Ureter (tissue), 1 donor: ENCODE measurements around the gene LAMA4. TPM values are rescaled to one million over a fixed set of nuclear protein-coding genes. Genes with fewer than 3 reads are reported as not detected.

Source experiments
- DNase-seq: peaks from one replicate; pipeline ENCODE4 v3.0.0-alpha.2; 2020; ENCODE audit warnings: low spot score
- total RNA-seq: library from RNA; stranded (reverse); gene quantifications from one replicate; pipeline ENCODE4 v1.2.4, GENCODE V29; 2023
- donor health status: DM: yes; HTN: yes; CAD: no.

LAMA4 gene
- total RNA-seq, 1 donor from 2014 or later: 54.7 TPM

DNA sequence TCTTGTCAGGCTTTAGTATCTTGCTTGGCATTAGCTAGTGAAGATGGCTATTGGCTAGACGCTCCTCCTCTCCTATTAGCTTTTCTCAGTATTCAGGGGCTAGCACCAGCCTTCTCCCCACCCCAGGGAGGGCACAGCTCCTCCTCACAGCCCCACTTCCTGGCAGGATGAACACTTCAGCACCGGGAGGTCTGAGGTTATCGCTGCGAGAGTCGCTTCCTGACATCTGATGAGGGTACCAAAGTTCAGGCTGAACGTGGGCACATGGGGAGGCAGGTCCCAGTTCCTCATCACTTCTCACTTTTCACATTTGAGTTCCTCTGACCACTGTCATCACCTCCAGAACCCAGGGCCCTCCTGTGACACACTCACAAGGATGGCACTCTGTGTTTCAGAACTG, 66.6 kb downstream of the LAMA4 start:
- DNase-seq: no peak

DNA sequence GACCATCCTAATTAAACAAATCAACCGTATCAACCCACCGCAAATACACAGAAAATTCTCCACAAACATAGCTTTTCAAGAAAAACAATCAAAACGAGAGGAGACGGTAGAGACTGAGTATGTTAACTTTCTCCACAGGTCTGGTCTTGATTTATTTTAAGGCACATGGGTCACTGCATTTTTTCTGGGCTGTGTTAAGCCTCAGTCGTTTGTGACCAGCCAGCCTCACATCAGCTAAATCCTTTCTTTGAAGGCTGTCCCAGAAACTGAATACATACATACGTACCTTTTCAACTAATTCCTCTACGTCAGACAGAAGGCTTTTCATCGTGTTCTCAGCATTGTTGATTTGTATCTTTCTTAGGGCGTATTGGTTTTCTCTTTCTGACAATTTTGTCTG, 69.4 kb downstream of the LAMA4 start:
- DNase-seq: no peak

DNA sequence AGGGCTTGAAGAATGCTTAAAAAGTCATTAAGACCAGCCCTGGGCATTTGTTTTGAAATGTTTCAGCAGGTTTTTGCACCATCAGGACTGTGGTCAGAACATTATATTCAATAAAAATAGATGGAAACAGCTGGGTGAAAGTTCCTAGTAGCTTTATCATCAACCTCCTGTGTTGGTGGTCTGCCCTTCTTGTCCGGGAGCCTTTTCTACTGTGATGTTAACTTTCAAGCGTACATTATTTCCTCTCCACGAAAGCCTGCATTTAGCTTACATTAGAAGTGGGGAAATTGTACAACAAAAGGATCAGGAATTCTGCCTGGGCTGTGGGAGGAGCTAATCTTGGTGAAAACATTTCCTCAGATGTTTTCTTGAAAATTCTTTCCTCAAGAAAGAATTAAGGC, 71.1 kb downstream of the LAMA4 start:
- DNase-seq: no peak

DNA sequence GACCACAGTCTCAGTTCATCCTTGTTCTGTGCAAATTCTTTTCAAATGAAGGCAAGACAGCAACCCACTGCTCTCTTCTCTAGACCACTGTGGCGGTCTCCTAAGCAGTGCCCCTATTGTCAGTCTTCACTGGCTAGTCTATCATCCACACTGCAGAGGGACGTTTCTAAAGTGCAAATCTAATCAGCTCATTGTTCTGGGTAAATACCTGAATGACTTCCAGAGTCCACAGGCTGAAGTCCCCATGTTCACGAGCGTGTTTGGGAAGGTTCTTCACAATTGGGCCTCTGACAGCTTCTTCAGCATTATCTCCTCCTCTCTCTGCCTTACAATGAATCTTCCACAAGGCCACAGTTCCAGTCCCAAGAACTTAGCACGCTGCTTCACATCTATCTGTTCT, 73.2 kb downstream of the LAMA4 start:
- DNase-seq: no peak

DNA sequence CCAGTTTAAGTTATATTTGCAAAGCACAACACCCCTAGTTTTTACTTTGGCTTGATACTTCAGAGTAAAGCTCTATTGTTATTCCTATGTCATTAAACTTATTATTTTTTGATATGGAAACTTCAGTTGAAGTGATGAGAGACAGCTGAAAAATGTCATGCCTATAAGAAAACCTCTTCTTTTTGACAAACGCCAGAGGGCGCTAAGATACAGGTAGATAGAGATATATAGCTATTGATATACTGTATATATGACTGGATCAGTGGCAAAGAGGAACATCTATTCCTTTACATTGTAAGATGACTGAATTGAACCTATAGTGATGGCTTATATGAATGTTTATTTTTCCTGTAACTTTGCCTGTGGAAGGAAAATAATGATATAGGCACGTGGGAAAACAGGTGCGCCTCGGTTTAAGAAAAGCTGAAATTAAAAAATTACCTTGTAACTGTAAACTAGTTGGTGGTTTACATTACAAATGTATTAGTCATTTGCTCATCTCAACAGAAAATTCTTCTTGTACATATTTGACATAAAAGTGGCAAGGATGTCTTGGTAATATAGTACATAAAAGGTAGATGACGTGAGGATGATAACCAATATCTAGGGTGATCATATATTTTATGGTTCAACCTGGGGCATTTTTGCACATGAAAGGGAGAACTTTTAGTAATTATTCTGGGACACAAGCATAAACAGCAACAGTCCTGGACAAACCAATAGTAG, 74.1 kb downstream of the LAMA4 start:
- DNase-seq: peak; percentile 62

DNA sequence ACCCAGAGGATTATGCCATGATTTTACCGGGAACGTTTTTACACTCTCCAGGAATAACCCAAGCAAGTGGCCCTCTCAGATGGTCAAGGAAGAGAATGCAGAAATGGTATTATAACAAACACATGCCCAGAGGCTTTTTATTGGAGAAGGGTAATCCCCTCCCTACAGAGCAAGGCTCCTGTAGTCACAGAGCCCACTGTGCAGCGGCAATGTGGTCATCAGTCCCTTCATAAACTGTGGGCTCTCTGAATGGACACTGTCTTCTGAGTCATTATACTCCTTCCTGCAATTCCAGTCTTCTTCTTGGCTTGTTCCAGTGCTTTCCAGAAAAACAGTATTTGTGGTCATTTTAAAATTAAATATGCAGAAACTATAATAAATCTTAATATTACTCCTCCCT, 74.7 kb downstream of the LAMA4 start:
- DNase-seq: no peak

DNA sequence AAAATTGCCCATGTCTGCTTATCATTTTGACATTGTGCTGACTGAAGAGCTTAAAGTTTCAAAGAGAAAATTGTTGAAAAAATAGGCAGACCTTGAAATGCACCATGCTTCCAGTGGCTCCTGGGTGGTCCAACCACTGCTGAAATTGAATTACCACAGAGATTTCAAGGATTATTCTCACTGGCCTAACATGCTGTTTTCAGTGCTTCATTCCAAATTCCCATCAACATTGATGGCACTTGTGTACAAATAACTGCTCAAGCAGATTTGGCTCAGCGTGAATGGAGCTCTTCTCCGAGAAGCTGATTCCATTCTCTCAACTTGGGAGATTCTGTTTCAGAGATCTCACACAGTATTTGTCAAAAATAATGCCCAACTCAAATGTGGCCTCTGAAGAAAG, 75.5 kb downstream of the LAMA4 start:
- DNase-seq: no peak

DNA sequence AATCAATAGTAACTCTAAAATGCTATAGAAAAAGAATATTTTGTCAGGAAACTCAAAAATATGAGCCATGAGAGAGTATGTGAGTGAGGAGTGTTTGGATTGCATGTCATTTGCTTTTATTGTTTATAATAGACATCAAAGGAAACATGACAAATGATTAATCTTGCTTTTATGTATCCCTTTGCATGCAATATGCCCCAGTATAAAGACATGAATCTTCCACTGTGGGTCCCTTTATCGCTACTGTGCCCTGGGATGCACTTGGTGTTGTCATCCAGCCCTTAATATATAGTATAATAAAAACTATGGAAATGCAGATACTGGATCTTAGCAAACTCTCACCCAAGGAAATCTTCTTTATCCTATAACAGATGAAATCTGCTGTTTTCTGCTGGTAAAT, 77.3 kb downstream of the LAMA4 start:
- no peak for DNase-seq

DNA sequence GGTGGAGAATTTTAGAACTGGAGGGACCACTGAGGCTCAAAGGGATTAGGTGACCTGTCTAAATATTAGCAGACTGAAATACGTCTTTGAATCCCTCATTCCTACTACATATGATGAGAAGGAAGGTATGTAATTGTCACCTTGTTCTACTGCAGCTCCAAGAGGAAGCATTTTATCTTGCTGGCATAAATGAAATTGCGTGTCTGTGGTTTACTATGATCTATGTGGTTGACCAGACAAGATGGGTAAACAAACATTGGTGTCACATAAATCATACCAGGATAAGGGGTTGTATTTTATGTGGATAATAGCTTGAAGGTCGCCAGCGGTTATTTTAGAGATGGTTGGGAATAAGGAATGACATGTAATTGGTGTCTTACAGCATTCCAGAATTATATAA, 78.2 kb downstream of the LAMA4 start:
- DNase-seq: no peak

DNA sequence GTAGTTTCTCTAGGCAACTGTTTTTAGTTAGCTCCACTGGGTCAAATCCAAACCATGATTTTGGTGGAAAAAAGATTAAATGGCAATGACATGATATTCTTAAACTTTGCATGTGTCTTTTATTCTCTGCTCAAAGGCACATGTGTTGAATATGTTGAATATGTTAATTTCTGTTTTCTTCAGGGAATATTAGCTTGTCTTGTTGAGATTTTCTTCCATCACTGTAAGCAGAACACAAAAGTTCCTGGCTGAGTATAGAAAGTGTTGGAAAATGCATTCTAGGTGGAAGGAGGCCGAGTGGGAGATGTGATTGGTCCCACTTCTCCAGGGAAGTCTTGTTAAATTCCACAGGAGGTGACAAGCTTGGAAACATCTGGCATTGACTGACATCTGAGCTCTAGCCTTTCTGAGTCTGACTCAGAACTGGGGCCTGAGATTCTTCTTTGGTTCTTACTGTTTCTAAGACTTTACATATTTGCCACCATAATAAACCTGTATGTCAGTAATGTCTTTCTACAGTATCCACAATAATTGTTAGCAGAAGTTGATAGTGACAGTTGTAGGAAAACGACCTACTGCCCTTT, 81.1 kb downstream of the LAMA4 start:
- DNase-seq: no peak

DNA sequence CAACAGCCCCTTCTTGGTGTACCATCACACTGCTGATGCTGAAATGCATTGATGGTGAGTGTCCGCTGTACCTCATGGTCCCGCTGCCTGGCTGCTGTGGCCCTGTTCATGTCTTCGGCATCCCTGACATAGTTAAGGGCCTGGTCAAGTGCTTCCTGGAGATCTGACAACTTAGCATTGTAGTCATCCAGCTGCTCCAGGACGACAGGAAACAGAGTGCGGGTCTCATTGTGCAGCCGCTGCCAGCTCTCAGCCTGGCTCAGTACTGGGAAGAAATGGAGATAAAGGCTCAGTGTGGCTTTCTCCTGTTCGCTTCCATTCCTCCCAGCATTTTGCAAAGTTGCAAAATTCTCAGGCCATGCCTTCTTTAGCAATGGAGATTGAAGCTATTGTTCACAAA, 81.8 kb downstream of the LAMA4 start:
- DNase-seq: no peak

DNA sequence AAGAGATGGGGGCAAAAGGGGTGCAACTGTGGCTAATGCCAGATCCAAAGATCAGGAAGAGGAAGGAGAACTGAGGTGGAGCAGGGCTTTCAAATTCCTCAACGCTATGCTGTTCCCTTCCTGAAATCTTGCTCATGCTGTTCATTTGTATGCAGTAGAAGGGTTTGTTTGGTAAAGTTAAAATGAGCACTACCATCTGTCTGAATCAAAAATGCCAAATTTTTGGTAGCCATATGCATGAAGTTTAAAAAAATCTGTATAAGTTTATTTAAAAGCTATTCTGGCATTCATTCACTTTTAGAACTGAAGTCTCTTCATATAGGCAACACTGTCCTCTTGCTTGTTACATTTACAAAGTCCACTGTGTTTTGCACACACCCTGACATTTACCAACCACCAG, 84.8 kb downstream of the LAMA4 start:
- DNase-seq: no peak

DNA sequence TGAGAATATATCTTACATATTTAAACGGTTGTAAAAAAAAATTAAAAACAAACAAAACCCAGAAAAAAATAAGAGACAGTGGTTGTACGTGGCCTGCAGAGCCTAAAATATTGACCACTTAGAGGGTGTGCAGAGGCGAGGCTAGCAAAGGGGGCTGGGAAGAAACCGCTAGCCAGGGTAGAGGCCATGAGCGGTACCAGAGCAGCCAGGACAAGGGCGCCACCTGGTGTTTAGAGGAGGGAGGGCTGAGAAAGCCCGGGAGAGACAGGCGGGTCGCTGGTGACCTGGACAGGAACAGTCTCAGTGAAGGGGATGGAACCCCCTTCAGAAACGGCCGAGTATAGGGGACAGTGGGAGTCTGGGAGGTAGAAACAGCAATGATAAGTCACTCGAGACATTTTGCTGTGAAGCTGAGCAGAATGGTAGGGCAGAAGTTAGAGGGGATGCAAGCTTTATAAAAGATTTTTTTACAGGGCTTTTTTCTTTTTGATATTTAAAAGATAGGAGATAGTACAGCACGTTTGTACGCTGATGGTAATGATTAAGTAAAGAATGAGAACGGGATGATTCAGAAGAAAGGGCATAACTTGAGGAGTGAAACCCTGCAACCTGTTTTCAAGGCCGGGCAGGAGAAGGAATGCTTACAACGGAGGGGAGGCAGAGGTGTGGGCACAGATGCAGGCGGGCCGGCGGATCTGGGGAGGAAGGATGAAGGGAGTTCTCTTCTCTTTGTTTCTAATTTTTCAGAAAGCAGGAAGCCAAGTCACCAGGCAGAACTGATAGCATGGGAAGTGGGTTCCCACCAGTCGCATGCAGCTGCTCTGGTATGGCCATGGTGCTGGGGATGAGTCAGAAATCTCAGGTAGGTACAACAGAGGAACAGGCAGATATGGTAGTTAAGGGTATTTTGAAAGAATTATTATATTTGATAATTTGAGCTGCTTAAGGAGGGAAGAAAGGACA, 90.8 kb downstream of the LAMA4 start:
- peak; percentile 65 for DNase-seq

DNA sequence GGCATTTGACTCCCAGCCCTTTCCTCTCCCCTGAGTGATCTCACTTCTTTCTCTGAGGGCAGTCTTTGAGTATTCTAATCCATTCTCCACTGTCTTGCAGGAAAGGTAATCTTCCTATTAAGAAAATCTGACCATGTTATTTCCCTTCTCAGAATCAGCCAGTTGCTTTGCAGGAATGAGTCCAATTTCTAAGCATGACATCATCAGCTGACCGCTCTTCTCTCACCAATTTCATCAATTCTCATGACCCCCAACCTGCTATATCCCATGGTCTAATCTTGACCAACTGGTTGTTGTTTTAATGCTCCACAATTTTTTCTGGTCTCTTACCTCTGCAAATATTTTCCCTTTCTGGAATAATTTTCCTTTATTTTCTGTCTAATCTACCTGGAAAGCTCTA, 93.6 kb downstream of the LAMA4 start:
- no peak for DNase-seq

DNA sequence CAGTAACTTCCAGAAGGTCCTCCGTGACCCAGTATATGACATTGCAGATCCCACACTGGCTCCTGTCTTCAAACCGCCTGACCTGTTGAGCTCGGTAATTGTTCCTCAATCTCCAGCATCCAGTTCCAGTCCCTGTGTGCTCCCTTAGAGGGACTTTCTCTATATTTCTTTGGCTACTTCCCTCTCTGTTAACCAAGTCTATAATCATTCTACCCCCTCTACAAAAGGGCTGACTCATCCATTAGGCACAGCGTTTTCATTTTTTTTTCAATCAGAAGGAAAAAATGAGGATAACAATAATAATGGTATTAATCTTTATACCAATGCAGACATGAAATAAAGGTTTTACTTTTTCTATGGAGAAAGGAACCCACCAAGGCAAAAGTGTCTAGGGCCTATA, 97.7 kb downstream of the LAMA4 start:
- no peak for DNase-seq

DNA sequence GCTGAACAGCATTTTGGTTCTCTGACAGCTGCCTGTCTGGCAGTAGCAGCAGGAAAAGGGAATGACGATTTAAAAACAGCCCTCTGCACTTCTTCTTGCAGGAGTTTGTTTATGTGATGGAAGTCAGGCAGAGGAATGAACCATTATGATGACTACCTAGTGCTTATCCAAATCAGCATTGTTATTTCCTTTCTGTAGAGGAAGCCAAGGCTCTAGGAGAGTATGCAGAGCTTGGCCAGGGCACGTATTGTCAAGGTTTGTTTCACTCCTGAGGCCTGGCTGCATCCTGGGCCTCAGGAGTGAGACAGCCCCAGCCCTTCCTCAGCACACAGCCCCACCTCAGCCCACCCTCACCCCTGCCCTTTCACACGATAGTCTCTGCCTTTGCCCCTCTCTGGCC, 98.5 kb downstream of the LAMA4 start:
- DNase-seq: no peak

DNA sequence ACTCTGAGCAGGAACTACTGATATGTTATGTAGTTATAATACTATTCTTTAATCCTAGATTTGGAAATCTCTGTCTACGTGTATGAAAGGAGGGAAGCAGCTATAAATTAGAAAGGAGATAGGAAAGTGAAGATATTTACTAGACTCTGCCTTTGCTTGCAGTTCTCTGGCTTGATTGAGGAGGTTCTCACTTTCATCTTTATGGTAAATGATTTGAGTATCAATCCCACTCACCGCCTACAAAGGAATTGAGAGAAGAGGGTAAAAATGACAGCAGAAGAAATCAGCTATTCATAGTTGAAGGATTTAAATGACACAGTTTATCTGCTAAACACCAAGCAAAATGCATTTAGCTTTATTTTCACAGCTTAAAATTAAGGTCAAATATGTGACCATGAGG, 99.7 kb downstream of the LAMA4 start:
- no peak for DNase-seq

DNA sequence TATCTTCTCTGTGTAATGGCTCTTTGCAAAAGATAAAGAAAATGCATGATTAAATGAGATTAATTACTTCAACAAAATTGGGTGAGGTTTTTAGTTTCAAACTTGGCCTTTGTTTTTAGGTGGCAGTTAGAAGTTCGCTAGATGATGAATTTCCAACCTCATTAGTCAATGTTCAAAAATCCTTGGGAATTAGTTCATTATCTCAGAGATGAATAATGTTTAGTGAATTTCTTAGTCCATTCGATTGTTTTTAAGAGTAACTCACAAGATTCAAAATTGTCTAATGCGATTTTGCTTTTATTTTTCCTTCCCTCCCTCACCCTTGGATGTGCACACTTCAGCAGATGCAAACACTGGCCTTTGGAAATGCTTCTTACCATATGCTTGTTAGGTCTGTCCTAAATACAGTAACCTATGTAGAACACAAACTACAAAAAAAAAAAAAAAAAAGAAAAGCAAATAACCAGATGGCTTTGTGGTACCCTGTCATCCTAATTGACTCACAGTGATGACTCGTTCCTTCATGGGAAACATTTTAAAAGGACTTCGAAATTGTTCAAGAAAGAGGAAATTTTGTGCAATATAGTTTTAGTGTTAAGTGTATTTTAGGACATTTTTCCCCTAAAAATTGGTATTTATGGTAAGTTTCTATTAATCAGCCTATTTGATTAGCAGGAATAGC, 100.3 kb downstream of the LAMA4 start:
- DNase-seq: no peak

DNA sequence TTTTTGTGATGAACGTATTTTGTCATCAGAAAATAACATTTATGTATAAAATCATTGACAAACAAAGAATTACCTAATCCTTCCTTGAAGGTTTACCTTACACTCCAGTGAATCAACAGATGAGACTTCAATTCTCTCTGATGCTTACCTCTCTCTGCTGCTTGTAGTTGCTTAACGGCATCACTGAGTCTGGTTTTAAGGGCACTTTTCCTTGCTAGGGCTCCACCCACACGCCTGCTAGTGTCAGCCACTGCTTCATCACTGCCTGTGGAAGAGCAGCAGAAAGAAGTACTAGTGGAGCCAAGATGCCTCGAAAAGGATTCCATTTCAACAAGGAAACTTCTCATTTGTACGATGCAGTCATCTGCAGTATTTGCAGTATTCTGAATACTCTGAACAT, 104.0 kb downstream of the LAMA4 start:
- no peak for DNase-seq

DNA sequence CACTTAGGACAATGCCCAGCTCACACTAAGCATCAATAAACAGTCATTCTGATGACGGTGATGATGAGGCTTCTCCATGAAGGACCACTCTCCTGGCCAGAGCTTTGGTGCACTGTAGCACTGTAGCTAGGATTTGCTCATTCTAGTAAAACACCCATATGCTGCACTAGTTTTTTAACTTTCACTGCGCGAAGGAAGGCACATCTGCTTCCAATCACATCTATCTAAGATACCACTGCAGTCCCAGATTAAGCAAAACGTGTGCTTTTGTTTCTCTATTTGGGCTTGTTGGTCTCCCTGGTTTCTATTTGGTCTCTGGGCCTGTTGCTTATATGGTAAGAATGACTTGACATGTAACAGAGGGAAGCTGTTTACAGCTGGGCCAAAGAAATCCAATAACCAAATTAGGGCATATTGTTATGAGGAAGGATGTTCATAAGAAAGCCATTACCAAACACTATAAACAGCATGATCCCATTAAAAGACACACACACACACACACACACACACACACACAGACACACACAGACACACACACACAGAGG, 104.6 kb downstream of the LAMA4 start:
- DNase-seq: no peak

DNA sequence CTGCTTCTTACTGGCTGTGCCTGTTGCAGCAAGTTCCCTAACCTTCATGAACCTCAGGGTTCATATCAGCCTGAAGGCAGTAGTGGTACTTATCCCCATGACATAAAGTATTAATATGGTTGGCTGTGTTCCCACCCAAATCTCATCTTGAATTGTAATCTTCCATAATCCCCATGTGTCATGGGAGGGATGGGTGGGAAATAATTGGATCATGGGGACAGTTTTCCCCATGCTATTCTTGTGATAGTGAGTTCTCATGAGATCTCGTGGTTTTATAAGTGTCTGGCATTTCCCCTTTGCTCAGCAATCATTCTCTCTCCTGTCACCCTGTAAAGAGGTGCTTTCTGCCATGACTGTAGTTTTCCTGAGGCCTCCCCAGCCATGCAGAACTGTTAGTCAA, 105.1 kb downstream of the LAMA4 start:
- DNase-seq: no peak

DNA sequence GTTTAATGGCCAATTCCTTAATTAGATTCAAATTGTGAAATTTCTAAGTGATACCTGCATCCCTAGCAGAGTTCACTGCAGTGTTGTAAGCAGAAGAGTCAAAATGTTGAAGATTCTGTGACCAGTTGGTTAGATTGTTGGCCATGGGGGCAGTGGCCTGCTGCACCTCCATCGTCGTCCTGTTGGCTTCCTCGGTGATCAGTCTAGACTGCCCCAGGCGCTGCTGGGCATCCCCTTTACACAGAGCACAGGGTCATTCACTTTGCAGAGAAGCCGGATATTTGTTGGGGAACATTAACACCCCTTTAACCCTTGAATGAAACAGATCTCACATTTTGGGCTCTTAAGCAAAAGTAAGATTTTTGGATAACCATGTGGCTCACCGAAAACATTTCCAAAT, 106.3 kb downstream of the LAMA4 start:
- DNase-seq: no peak
